ENCODE data around the gene LRRN2.
"Not testable (repeated sequence)": the region's sequence is repeated elsewhere in the genome, so short reads cannot be mapped to it uniquely, and the experiment has no call there.

Gene LRRN2

GRCh38 chr1:204697893-204698292, 12.4 kb upstream of the LRRN2 start:
- FAIRE-seq (no peak), DNase-seq (ENCODE audit: insufficient read length, low spot score) (no peak)
- no peak for TF ChIP-seq POLR2AphosphoS5 (IDR thresholded peaks at IDR 0.05; ENCODE audit: low read depth, low read length)
- TF ChIP-seq POLR2A (IDR thresholded peaks at IDR 0.05; ENCODE audit: low read depth, low read length), result no peak
- TF ChIP-seq SPI1 (IDR thresholded peaks at IDR 0.05; ENCODE audit: low read depth, low read length), result no peak
- TF ChIP-seq TAF1 (IDR thresholded peaks at IDR 0.05; ENCODE audit: low read depth, low read length), result no peak
- TF ChIP-seq PAX5 (IDR thresholded peaks at IDR 0.05; ENCODE audit: insufficient read depth, low read length, severe bottlenecking), result no peak
- TF ChIP-seq POU2F2 (IDR thresholded peaks at IDR 0.05; ENCODE audit: low read depth, low read length), result no peak

DNA sequence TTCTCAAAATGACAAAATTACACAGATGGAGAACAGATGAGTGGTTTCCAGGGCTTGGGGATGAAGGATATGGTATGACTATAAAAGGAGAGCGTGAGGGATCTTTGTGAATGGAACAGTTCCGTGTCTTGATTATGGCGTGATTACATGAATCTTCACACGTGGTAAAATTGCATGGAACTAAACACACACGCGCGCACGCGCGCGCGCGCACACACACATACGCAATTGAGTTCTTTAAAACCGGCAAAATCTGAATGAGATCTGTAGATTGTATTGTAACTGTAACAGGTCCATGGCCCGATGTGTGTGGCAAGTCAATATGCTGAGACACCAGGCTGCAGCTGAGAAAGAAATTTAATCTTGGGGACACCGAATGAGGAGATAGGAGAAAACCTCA, 11.1 kb upstream of the LRRN2 start:
- DNase-seq (ENCODE audit: insufficient read length, low spot score) (no peak), FAIRE-seq (no peak)
- TF ChIP-seq TAF1 (IDR thresholded peaks at IDR 0.05; ENCODE audit: low read depth, low read length) (no peak), POU2F2 (IDR thresholded peaks at IDR 0.05; ENCODE audit: low read depth, low read length) (no peak), PAX5 (IDR thresholded peaks at IDR 0.05; ENCODE audit: insufficient read depth, low read length, severe bottlenecking) (no peak), POLR2A (IDR thresholded peaks at IDR 0.05; ENCODE audit: low read depth, low read length) (no peak)

DNA sequence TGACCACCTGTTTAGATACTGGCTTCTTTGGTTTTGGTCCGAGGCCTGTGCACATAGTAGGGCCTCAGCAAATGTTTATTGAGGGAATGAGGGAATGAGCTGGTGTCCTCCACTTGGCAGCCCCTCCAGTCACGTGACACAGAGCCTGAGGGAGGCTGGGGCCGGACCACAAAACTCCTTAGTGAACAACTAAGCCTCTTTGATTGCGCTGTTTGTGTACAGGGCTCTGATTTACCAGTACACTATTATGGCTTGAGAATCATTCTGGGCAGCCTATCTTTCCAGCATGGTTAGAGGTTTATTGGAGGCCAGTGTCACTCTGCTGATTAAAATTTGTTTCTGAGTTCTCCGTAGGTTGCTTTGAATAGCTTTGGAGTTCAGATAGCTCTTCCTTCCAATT, 10.2 kb upstream of the LRRN2 start:
- no peak for FAIRE-seq
- no peak for TF ChIP-seq POLR2AphosphoS5 (IDR thresholded peaks at IDR 0.05; ENCODE audit: low read depth, low read length)
- TF ChIP-seq TAF1 (IDR thresholded peaks at IDR 0.05; ENCODE audit: low read depth, low read length), result no peak
- no peak for TF ChIP-seq SPI1 (IDR thresholded peaks at IDR 0.05; ENCODE audit: low read depth, low read length)
- TF ChIP-seq PAX5 (IDR thresholded peaks at IDR 0.05; ENCODE audit: insufficient read depth, low read length, severe bottlenecking), result no peak
- TF ChIP-seq POLR2A (IDR thresholded peaks at IDR 0.05; ENCODE audit: low read depth, low read length), result no peak
- no peak for TF ChIP-seq POU2F2 (IDR thresholded peaks at IDR 0.05; ENCODE audit: low read depth, low read length)
- DNase-seq (ENCODE audit: insufficient read length, low spot score), result no peak

- no peak for FAIRE-seq
- TF ChIP-seq TAF1 (IDR thresholded peaks at IDR 0.05; ENCODE audit: low read depth, low read length), result no peak
- no peak for TF ChIP-seq POU2F2 (IDR thresholded peaks at IDR 0.05; ENCODE audit: low read depth, low read length)
- no peak for TF ChIP-seq POLR2AphosphoS5 (IDR thresholded peaks at IDR 0.05; ENCODE audit: low read depth, low read length)
- no peak for TF ChIP-seq SPI1 (IDR thresholded peaks at IDR 0.05; ENCODE audit: low read depth, low read length)
- no peak for TF ChIP-seq PAX5 (IDR thresholded peaks at IDR 0.05; ENCODE audit: insufficient read depth, low read length, severe bottlenecking)
- no peak for TF ChIP-seq POLR2A (IDR thresholded peaks at IDR 0.05; ENCODE audit: low read depth, low read length)
- no peak for DNase-seq (ENCODE audit: insufficient read length, low spot score)
Observed at GRCh38 chr1:204694145-204694544, 8.6 kb upstream of the LRRN2 start.

DNA sequence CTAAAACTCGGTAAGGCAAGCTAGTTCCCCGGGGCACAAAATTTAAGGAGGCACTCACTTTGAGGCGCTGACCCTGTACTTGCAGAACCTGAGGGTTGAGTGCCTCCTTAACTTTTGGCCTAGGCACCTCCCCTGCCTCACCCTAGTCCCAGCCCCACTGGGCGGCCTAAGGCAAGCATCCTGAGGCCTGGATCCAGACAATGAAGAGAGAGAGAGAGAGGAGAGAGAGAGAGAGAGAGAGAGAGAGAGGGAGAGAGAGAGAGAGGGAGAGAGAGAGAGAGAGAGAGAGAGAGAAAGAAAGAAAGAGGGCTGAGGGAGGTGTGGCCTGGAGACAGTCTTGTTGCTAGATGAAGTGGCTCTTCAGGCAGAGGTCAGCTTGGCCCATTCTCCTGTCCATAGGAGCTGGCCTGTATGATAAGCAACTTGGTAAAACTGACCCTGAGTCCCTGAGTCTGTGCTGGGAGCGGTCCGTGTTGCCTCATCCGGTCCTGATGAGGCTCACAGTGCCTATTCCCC, 7.4 kb upstream of the LRRN2 start:
- FAIRE-seq (no peak), DNase-seq (ENCODE audit: insufficient read length, low spot score) (no peak)
- TF ChIP-seq PAX5 (IDR thresholded peaks at IDR 0.05; ENCODE audit: insufficient read depth, low read length, severe bottlenecking), result no peak
- TF ChIP-seq POU2F2 (IDR thresholded peaks at IDR 0.05; ENCODE audit: low read depth, low read length), result no peak
- no peak for TF ChIP-seq POLR2AphosphoS5 (IDR thresholded peaks at IDR 0.05; ENCODE audit: low read depth, low read length)
- TF ChIP-seq TAF1 (IDR thresholded peaks at IDR 0.05; ENCODE audit: low read depth, low read length), result no peak
- no peak for TF ChIP-seq POLR2A (IDR thresholded peaks at IDR 0.05; ENCODE audit: low read depth, low read length)
- no peak for TF ChIP-seq SPI1 (IDR thresholded peaks at IDR 0.05; ENCODE audit: low read depth, low read length)

DNA sequence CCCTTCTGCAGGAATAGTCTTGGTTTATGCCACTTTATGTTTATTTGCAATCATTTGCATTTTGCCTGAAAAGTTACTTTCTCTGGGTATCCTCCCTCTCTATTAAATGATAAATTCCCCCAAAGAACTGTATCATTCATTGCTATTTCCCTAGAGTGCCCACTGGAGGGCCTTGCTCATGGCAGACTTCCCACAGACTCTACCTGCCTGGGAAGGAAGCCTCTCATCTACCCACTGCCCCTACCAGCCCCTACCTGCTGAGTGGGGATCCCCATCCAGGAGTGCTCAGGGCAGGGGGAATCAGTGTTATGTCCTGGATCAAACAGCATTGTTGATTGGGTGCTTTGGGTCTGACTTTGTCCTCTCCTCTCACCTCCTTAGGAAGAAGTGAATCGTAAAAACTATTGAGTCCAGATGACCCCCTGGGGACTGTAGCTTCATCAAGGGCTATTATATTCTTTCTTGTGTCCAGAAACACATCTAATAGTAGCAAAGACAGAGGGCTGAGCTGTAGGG, 6.8 kb upstream of the LRRN2 start:
- no peak for DNase-seq (ENCODE audit: insufficient read length, low spot score)
- no peak for FAIRE-seq

GRCh38 chr1:204691328-204691730, 5.8 kb upstream of the LRRN2 start:
- not testable (repeated sequence) for FAIRE-seq; DNase-seq (ENCODE audit: insufficient read length, low spot score)

More for the DNA sequence above, 6.8 kb upstream of the LRRN2 start:
- TF ChIP-seq SPI1 (IDR thresholded peaks at IDR 0.05; ENCODE audit: low read depth, low read length) (no peak), POU2F2 (IDR thresholded peaks at IDR 0.05; ENCODE audit: low read depth, low read length) (no peak), POLR2AphosphoS5 (IDR thresholded peaks at IDR 0.05; ENCODE audit: low read depth, low read length) (no peak), TAF1 (IDR thresholded peaks at IDR 0.05; ENCODE audit: low read depth, low read length) (no peak), POLR2A (IDR thresholded peaks at IDR 0.05; ENCODE audit: low read depth, low read length) (no peak), PAX5 (IDR thresholded peaks at IDR 0.05; ENCODE audit: insufficient read depth, low read length, severe bottlenecking) (no peak)

DNA sequence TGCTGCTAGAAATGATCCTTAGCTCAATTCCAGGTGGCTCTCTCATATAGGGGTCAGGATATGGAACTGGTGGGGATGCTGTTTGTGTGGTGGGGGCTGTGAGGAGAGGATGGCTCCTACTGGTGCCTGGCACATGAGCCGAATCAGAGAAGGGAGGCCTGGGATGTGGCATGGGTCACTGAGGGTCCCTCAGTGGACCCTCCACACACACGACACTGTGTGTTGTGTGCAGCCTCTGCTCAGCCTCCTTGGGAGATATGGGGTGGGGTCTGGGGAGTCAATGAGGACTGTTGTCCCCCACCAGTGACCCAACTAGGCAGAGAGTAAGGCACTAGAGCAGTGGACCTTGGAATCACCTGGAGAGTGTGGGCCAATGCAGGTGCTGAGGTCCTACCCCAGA, 3.2 kb upstream of the LRRN2 start:
- no peak for FAIRE-seq
- TF ChIP-seq POU2F2 (IDR thresholded peaks at IDR 0.05; ENCODE audit: low read depth, low read length) (no peak), POLR2AphosphoS5 (IDR thresholded peaks at IDR 0.05; ENCODE audit: low read depth, low read length) (no peak), SPI1 (IDR thresholded peaks at IDR 0.05; ENCODE audit: low read depth, low read length) (no peak), TAF1 (IDR thresholded peaks at IDR 0.05; ENCODE audit: low read depth, low read length) (no peak), POLR2A (IDR thresholded peaks at IDR 0.05; ENCODE audit: low read depth, low read length) (no peak), PAX5 (IDR thresholded peaks at IDR 0.05; ENCODE audit: insufficient read depth, low read length, severe bottlenecking) (no peak)
- DNase-seq (ENCODE audit: insufficient read length, low spot score), result no peak

DNA sequence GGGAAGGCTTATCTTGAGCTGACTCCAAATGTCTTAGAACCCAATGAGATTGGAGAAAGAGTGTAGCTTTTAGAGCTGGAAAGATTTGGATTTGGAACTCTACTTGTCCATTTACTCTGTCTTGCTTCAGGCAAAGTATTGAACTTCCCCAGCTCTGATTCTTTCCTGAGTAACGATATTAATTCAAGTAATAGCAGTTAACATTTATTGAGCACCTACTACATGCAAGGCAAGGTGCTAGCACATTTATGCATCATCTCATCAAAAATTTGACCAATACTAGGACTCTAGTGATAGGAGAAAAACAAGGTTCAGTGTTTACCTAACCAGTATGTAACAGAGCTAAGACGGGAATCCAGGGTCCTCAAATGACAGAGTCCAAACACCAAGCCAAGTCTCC, 2.5 kb upstream of the LRRN2 start:
- FAIRE-seq, result no peak
- TF ChIP-seq POU2F2 (IDR thresholded peaks at IDR 0.05; ENCODE audit: low read depth, low read length) (no peak), POLR2A (IDR thresholded peaks at IDR 0.05; ENCODE audit: low read depth, low read length) (no peak), SPI1 (IDR thresholded peaks at IDR 0.05; ENCODE audit: low read depth, low read length) (no peak), POLR2AphosphoS5 (IDR thresholded peaks at IDR 0.05; ENCODE audit: low read depth, low read length) (no peak), TAF1 (IDR thresholded peaks at IDR 0.05; ENCODE audit: low read depth, low read length) (no peak), PAX5 (IDR thresholded peaks at IDR 0.05; ENCODE audit: insufficient read depth, low read length, severe bottlenecking) (no peak)
- no peak for DNase-seq (ENCODE audit: insufficient read length, low spot score)

DNA sequence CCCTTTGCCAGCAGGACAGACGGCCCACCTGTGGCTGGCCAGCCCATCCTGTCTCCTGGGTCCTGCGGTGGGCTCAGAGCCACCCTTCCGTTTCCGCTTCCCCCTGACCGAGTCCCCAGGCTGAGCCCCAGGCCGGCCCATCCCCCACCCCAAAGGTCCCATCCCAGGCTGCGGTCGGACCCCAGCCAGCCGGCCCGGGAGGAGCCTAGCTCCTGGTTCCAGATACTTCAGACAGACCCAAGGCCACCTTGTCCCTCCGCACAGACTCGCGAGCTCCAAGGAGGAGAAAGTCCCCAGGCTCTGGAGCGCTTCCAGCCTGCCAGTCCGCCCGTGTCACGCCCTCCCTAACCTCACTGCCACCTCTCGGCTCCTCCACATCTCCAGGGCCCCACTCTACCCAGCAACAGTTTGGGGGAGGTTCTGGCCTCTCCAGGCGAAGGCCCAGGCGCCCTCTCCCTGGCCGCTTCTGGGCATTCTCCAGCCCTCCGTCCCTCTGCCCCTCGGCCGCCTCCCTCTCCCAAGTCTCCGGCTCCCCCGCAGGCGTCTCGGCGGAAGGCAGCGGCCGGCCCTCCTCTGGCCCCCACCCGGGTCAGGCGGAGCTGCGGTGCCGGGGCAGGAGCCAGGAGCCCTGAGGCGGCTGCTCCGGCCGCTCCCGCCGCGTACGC, 835 bp downstream of the LRRN2 start:
- TF ChIP-seq POLR2AphosphoS5 (IDR thresholded peaks at IDR 0.05; ENCODE audit: low read depth, low read length) (no peak), POLR2A (IDR thresholded peaks at IDR 0.05; ENCODE audit: low read depth, low read length) (no peak), TAF1 (IDR thresholded peaks at IDR 0.05; ENCODE audit: low read depth, low read length) (no peak), SPI1 (IDR thresholded peaks at IDR 0.05; ENCODE audit: low read depth, low read length) (no peak), PAX5 (IDR thresholded peaks at IDR 0.05; ENCODE audit: insufficient read depth, low read length, severe bottlenecking) (no peak), POU2F2 (IDR thresholded peaks at IDR 0.05; ENCODE audit: low read depth, low read length) (no peak)
- DNase-seq (ENCODE audit: insufficient read length, low spot score), result peak; percentile 31
- FAIRE-seq, result no peak

All from GM12891 (cell line).